Measurements from ENCODE around the gene WDR20.

DNA sequence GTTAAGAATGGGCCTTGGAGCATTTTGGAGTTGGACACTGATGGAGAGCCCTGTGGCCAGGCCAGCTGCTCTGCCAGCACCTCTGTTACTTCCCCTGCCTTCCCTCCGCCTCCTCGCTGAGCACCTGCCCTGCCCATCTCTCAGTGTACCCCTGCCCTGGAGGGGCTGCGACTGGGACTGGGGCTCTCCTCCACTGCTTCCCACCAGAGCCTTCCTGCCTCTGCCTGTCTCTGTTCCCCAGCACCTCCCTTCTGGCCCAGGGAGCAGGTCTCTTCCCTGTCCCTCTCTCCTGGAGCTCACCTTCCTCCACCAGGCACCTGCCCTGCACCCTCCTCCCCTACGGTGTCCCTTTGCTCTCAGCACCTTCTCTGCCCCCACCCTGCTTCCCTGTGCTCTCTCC, 62.1 kb downstream of the WDR20 start:
- TF ChIP-seq, protein P1, sequence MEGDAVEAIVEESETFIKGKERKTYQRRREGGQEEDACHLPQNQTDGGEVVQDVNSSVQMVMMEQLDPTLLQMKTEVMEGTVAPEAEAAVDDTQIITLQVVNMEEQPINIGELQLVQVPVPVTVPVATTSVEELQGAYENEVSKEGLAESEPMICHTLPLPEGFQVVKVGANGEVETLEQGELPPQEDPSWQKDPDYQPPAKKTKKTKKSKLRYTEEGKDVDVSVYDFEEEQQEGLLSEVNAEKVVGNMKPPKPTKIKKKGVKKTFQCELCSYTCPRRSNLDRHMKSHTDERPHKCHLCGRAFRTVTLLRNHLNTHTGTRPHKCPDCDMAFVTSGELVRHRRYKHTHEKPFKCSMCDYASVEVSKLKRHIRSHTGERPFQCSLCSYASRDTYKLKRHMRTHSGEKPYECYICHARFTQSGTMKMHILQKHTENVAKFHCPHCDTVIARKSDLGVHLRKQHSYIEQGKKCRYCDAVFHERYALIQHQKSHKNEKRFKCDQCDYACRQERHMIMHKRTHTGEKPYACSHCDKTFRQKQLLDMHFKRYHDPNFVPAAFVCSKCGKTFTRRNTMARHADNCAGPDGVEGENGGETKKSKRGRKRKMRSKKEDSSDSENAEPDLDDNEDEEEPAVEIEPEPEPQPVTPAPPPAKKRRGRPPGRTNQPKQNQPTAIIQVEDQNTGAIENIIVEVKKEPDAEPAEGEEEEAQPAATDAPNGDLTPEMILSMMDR (IDR thresholded peaks at IDR 0.05; ENCODE audit: low read depth, low read length, poor library complexity, severe bottlenecking): no peak
- no peak for TF ChIP-seq EZH2phosphoT487 (IDR thresholded peaks at IDR 0.05; ENCODE audit: borderline replicate concordance, low read length)
